ENCODE data around the gene GALM.
"Not testable (repeated sequence)": the region's sequence is repeated elsewhere in the genome, so short reads cannot be mapped to it uniquely, and the experiment has no call there.

The GALM gene

DNA sequence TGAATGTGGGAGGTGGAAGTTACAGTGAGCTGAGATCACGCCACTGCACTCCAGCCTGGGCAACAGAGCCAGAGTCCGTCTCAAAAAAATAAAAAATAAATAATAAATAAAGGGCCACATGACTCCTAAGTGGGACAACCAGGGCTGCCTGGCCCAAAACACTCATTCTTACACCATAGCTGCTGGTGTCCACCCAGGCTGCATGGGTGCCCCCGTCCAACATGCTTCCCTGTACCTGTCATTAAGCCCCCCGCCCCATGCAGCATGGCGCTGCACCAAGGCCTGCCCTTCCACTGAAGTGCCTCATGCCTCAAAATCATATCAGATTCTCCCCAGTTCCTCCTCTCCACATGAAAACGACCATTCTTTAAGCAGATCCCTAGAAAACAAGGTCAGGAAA lies 10.8 kb downstream of the GALM start:
- no peaks in the 10 kb centered on the region for H3K9me3 ChIP-seq (ENCODE audit: control extremely low read depth in 1 of 5, control insufficient read depth in 4 of 5, insufficient read depth in 2 of 5, low read depth in 1 of 5, low read length in 4 of 5)
- H3K4me1 ChIP-seq (ENCODE audit: control extremely low read depth in 1 of 4, control insufficient read depth in 4 of 4, insufficient read depth in 4 of 4, low read length in 3 of 4): no peaks in the 10 kb centered on the region
- no peak for DNase-seq
- ChIA-PET POLR2A (interaction anchor here (2.0 kb wide), 1 partner anchor 72 kb away, joined by 5 read pairs; no protein-coding TSS in a partner anchor), CTCF (no interaction called here)
- no peak overlapping the region for H3K4me3 ChIP-seq (ENCODE audit: control insufficient read depth in 1 of 7, extremely low read depth in 1 of 7, insufficient read depth in 4 of 7, low read depth in 2 of 7, low read length in 6 of 7)
- no CpG with 5 or more reads among the region's 6 CpGs for WGBS (ENCODE audit: insufficient coverage)
- no peaks in the 10 kb centered on the region for H3K27me3 ChIP-seq (replicated peaks in 2 of 5; ENCODE audit: control insufficient read depth in 4 of 5, insufficient read depth in 5 of 5, low read length in 4 of 5)
- peaks cover 0 to 16% (median 3%) of the 10 kb centered on the region in 4 experiments for H3K36me3 ChIP-seq (ENCODE audit: control insufficient read depth in 4 of 4, insufficient read depth in 4 of 4, low read length in 3 of 4)
- H3K27ac ChIP-seq (ENCODE audit: insufficient read depth in 1 of 2, low read depth in 1 of 2, low read length in 2 of 2, poor library complexity in 1 of 2, severe bottlenecking in 2 of 2): no peak overlapping the region

DNA sequence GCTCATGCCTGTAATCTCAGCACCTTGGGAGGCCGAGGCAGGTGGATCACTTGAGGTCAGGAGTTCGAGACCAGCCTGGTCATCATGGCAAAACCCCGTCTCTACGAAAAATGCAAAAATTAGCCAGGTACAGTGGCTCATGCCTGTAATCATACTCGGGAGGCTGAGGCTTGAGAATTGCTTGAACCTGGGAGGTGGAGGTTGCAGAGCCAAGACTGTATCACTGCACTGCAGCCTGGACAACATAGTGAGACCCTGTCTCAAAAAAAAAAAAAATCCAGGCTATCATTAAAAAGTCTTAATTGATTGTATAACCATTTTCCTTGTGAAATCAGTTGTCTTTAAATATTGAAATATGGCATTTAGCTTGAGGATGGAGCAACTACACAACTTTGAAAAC lies 15.0 kb downstream of the GALM start:
- ChIA-PET CTCF (interaction anchor here (1.2 to 1.4 kb wide), 3 partner anchors 33 to 54 kb away, joined by 3 to 5 read pairs (median 4); no protein-coding TSS in a partner anchor), POLR2A (interaction anchor here (0.6 kb wide), 1 partner anchor 322 kb away, joined by 3 read pairs; no protein-coding TSS in a partner anchor)
- H3K9me3 ChIP-seq (ENCODE audit: control extremely low read depth in 1 of 5, control insufficient read depth in 4 of 5, insufficient read depth in 2 of 5, low read depth in 1 of 5, low read length in 4 of 5); H3K4me1 ChIP-seq (ENCODE audit: control extremely low read depth in 1 of 4, control insufficient read depth in 4 of 4, insufficient read depth in 4 of 4, low read length in 3 of 4); DNase-seq; H3K4me3 ChIP-seq (ENCODE audit: control insufficient read depth in 1 of 7, extremely low read depth in 1 of 7, insufficient read depth in 4 of 7, low read depth in 2 of 7, low read length in 6 of 7); H3K27me3 ChIP-seq (replicated peaks in 2 of 5; ENCODE audit: control insufficient read depth in 4 of 5, insufficient read depth in 5 of 5, low read length in 4 of 5); H3K27ac ChIP-seq (ENCODE audit: insufficient read depth in 1 of 2, low read depth in 1 of 2, low read length in 2 of 2, poor library complexity in 1 of 2, severe bottlenecking in 2 of 2): not testable (repeated sequence)
- peaks cover 0 to 16% (median 4%) of the 10 kb centered on the region in 4 experiments for H3K36me3 ChIP-seq (ENCODE audit: control insufficient read depth in 4 of 4, insufficient read depth in 4 of 4, low read length in 3 of 4)
- 96% methylated on average over 5 of the region's 5 CpGs for WGBS (ENCODE audit: insufficient coverage)

DNA sequence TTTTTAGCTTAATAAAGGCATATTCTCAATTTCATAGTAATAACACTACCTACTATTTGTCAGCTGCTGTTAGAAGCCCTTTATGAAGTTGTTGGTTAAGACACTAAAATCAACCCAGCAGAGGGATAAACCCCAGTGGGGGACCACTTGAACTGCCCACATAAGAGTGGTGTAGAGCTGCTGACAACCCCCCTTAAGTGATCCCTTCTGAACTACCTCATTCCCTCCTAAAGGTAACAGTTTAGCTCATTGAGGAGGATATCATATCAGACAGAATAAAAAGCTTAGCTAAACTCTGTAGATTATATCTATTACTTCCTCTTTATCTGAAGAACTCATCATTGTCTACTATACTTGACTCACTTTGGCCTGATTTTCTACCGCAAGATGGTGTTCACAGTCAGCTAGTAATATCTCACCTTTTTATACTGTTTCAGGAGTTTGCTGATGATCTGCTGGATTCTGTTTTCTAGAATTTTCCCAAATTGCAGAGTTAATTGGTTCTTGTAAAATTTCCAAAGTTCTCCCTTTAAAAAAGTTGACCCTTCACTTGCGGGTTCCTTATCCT lies 16.2 kb downstream of the GALM start:
- H3K4me3 ChIP-seq (ENCODE audit: control insufficient read depth in 1 of 7, extremely low read depth in 1 of 7, insufficient read depth in 4 of 7, low read depth in 2 of 7, low read length in 6 of 7): no peak overlapping the region
- H3K36me3 ChIP-seq (ENCODE audit: control insufficient read depth in 4 of 4, insufficient read depth in 4 of 4, low read length in 3 of 4): peaks cover 0 to 15% (median 4%) of the 10 kb centered on the region in 4 experiments
- WGBS (ENCODE audit: insufficient coverage): 100% methylated on average over 1 of the region's 2 CpGs
- no peak overlapping the region for H3K27ac ChIP-seq (ENCODE audit: insufficient read depth in 1 of 2, low read depth in 1 of 2, low read length in 2 of 2, poor library complexity in 1 of 2, severe bottlenecking in 2 of 2)
- POLR2A ChIA-PET: no interaction called here
- no peaks in the 10 kb centered on the region for H3K9me3 ChIP-seq (ENCODE audit: control extremely low read depth in 1 of 5, control insufficient read depth in 4 of 5, insufficient read depth in 2 of 5, low read depth in 1 of 5, low read length in 4 of 5)
- no peaks in the 10 kb centered on the region for H3K4me1 ChIP-seq (ENCODE audit: control extremely low read depth in 1 of 4, control insufficient read depth in 4 of 4, insufficient read depth in 4 of 4, low read length in 3 of 4)
- peak in 1 of 3 donors; percentile 23 for DNase-seq
- CTCF ChIA-PET: interaction anchor here (1.2 to 1.4 kb wide), 4 partner anchors 10 to 55 kb away, joined by 3 to 5 read pairs (median 3); no protein-coding TSS in a partner anchor
- no peaks in the 10 kb centered on the region for H3K27me3 ChIP-seq (replicated peaks in 2 of 5; ENCODE audit: control insufficient read depth in 4 of 5, insufficient read depth in 5 of 5, low read length in 4 of 5)

DNA sequence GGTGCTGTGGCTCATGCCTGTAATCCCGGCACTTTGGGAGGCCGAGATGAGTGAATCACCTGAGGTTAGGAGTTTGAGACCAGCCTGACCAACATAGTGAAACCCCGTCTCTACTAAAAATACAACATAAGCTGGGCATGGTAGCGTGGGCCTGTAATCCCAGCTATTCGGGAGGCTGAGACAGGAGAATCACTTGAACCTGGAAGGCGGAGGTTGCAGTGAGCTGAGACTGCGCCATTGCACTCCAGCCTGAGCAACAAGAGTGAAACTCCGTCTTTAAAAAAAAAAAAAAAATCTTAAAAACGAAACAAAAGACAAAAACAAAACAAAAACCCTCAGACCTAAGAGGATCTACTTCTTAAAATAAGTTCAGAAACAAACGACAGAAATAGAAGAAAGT lies 16.7 kb downstream of the GALM start:
- H3K27me3 ChIP-seq (replicated peaks in 2 of 5; ENCODE audit: control insufficient read depth in 4 of 5, insufficient read depth in 5 of 5, low read length in 4 of 5); H3K4me1 ChIP-seq (ENCODE audit: control extremely low read depth in 1 of 4, control insufficient read depth in 4 of 4, insufficient read depth in 4 of 4, low read length in 3 of 4); DNase-seq; POLR2A ChIA-PET; H3K4me3 ChIP-seq (ENCODE audit: control insufficient read depth in 1 of 7, extremely low read depth in 1 of 7, insufficient read depth in 4 of 7, low read depth in 2 of 7, low read length in 6 of 7); H3K27ac ChIP-seq (ENCODE audit: insufficient read depth in 1 of 2, low read depth in 1 of 2, low read length in 2 of 2, poor library complexity in 1 of 2, severe bottlenecking in 2 of 2); H3K9me3 ChIP-seq (ENCODE audit: control extremely low read depth in 1 of 5, control insufficient read depth in 4 of 5, insufficient read depth in 2 of 5, low read depth in 1 of 5, low read length in 4 of 5): not testable (repeated sequence)
- 100% methylated on average over 6 of the region's 10 CpGs for WGBS (ENCODE audit: insufficient coverage)
- CTCF ChIA-PET: interaction anchor here (1.2 to 1.4 kb wide), 2 partner anchors 10 to 41 kb away, joined by 3 read pairs; no protein-coding TSS in a partner anchor
- peaks cover 0 to 15% (median 2%) of the 10 kb centered on the region in 4 experiments for H3K36me3 ChIP-seq (ENCODE audit: control insufficient read depth in 4 of 4, insufficient read depth in 4 of 4, low read length in 3 of 4)

DNA sequence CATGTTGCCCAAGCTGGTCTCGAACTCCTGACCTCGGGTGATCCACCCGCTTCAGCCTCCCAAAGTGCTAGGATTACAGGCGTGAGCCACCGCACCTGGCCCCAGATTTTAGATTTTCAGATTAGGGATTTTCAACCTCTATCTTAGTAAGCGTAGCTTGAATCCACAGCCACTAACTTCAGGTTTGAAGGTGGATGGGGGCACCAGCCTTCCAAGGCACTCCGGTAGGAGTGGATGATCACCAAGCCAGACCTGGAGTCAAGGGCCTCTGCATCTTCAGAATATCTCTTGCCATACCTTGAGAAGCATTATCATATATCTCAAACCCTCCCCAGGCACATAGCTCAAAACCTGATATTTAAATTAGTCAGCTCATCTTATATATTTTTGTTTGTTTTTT lies 17.9 kb downstream of the GALM start:
- H3K36me3 ChIP-seq (ENCODE audit: control insufficient read depth in 4 of 4, insufficient read depth in 4 of 4, low read length in 3 of 4): peaks cover 0 to 15% (median 3%) of the 10 kb centered on the region in 4 experiments
- POLR2A ChIA-PET: no interaction called here
- WGBS (ENCODE audit: insufficient coverage): 98% methylated on average over 7 of the region's 7 CpGs

DNA sequence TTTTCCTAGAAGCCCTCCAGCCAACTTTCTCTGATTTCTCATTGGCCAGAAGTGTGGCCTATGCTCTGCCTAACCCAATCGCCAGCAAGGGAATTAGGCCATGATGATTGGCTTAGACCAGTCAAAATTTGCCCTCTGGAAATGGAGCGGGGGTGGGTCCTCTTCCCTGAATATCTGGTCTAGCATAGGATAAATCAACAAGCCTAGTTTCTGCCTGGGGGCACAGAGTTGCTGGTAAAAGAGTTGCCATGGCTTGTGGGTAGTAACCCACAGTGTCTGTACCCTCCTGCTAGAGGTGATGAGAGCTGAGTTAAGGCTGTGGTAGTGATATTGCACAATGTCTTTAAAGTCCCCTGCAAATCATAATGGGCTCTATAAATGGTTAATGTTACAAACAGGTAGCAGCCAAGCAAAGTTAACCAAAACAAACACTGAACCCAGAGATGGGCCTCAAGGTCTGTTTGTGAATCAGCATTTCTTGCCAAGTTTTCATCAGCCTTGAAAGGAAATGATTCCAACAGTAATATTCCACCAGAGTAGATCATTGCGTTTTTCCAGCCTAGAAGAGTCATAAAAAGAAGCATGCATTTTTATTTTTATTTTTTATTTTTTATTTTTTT lies 19.3 kb downstream of the GALM start:
- Histone ChIP-seq H3K27ac (ENCODE audit: insufficient read depth in 1 of 2, low read depth in 1 of 2, low read length in 2 of 2, poor library complexity in 1 of 2, severe bottlenecking in 2 of 2) (no peak overlapping the region), H3K9me3 (ENCODE audit: control extremely low read depth in 1 of 5, control insufficient read depth in 4 of 5, insufficient read depth in 2 of 5, low read depth in 1 of 5, low read length in 4 of 5) (no peaks in the 10 kb centered on the region), H3K4me1 (ENCODE audit: control extremely low read depth in 1 of 4, control insufficient read depth in 4 of 4, insufficient read depth in 4 of 4, low read length in 3 of 4) (no peaks in the 10 kb centered on the region), H3K36me3 (ENCODE audit: control insufficient read depth in 4 of 4, insufficient read depth in 4 of 4, low read length in 3 of 4) (peaks cover 0 to 9% (median 3%) of the 10 kb centered on the region in 4 experiments), H3K4me3 (ENCODE audit: control insufficient read depth in 1 of 7, extremely low read depth in 1 of 7, insufficient read depth in 4 of 7, low read depth in 2 of 7, low read length in 6 of 7) (no peak overlapping the region), H3K27me3 (replicated peaks in 2 of 5; ENCODE audit: control insufficient read depth in 4 of 5, insufficient read depth in 5 of 5, low read length in 4 of 5) (no peaks in the 10 kb centered on the region)
- DNase-seq: peak in 1 of 3 donors; percentile 16
- WGBS (ENCODE audit: insufficient coverage): 100% methylated on average over 2 of the region's 3 CpGs
- POLR2A ChIA-PET: no interaction called here
- CTCF ChIA-PET: interaction anchor here (1.0 kb wide), 1 partner anchor 18 kb away, joined by 3 read pairs; no protein-coding TSS in a partner anchor

More for the DNA sequence above, 17.9 kb downstream of the GALM start:
- Histone ChIP-seq H3K4me1 (ENCODE audit: control extremely low read depth in 1 of 4, control insufficient read depth in 4 of 4, insufficient read depth in 4 of 4, low read length in 3 of 4) (no peaks in the 10 kb centered on the region), H3K27me3 (replicated peaks in 2 of 5; ENCODE audit: control insufficient read depth in 4 of 5, insufficient read depth in 5 of 5, low read length in 4 of 5) (no peaks in the 10 kb centered on the region), H3K27ac (ENCODE audit: insufficient read depth in 1 of 2, low read depth in 1 of 2, low read length in 2 of 2, poor library complexity in 1 of 2, severe bottlenecking in 2 of 2) (no peak overlapping the region), H3K4me3 (ENCODE audit: control insufficient read depth in 1 of 7, extremely low read depth in 1 of 7, insufficient read depth in 4 of 7, low read depth in 2 of 7, low read length in 6 of 7) (no peak overlapping the region), H3K9me3 (ENCODE audit: control extremely low read depth in 1 of 5, control insufficient read depth in 4 of 5, insufficient read depth in 2 of 5, low read depth in 1 of 5, low read length in 4 of 5) (no peaks in the 10 kb centered on the region)
- CTCF ChIA-PET: interaction anchor here (0.7 to 1.1 kb wide), 2 partner anchors 80 to 102 kb away, joined by 3 read pairs; no protein-coding TSS in a partner anchor
- DNase-seq: no peak

All from common myeloid progenitor, CD34-positive (primary cell).